Osteoblast (primary cell): ENCODE results near the gene C2. TPM values are rescaled to one million over a fixed set of nuclear protein-coding genes. Genes with fewer than 3 reads are reported as not detected.

Experiments
- DNase-seq: peaks from one replicate; pipeline ENCODE4 v3.0.0; 2011; ENCODE audit warnings: low spot score, mixed read lengths; ENCODE audit not compliant: insufficient read length; ENCODE audit errors: missing footprints
- H2AFZ ChIP-seq: 2 replicates; pipeline ENCODE4 v1.6.0; 2011; ENCODE audit warnings: mild to moderate bottlenecking, low read length
- H3K27ac ChIP-seq: 2 replicates; pipeline ENCODE4 v1.5.1; 2011; ENCODE audit warnings: mild to moderate bottlenecking, low read depth, low read length, moderate library complexity
- H3K27me3 ChIP-seq: 2 replicates; pipeline ENCODE4 v1.6.0; 2012; ENCODE audit warnings: mild to moderate bottlenecking, control low read depth, inconsistent platforms, low read length, moderate library complexity; ENCODE audit not compliant: insufficient read depth
- H3K36me3 ChIP-seq: 2 replicates; pipeline ENCODE4 v1.5.1; 2011; ENCODE audit warnings: mild to moderate bottlenecking, low read length, control low read depth, moderate library complexity; ENCODE audit not compliant: insufficient read depth
- H3K4me1 ChIP-seq: 2 replicates; pipeline ENCODE4 v1.5.1; 2011; ENCODE audit warnings: mild to moderate bottlenecking, low read length, control low read depth, moderate library complexity; ENCODE audit not compliant: insufficient read depth
- H3K4me2 ChIP-seq: 2 replicates; pipeline ENCODE4 v1.6.0; 2011; ENCODE audit warnings: mild to moderate bottlenecking, low read length; ENCODE audit not compliant: insufficient read depth
- H3K4me3 ChIP-seq: fragments of 200-600 bp; sonication (generic); 3 replicates; pipeline ENCODE4 v1.5.1; 2012; ENCODE audit warnings: mild to moderate bottlenecking, low read length, inconsistent platforms; ENCODE audit not compliant: insufficient read depth
- H3K79me2 ChIP-seq: 2 replicates; pipeline ENCODE4 v1.6.0; 2012; ENCODE audit warnings: mild to moderate bottlenecking, low read length, control low read depth, inconsistent platforms; ENCODE audit not compliant: insufficient read depth
- H3K9me3 ChIP-seq: 2 replicates; pipeline ENCODE4 v1.5.1; 2011; ENCODE audit warnings: low read depth, low read length, control low read depth
- H4K20me1 ChIP-seq: 2 replicates; pipeline ENCODE4 v1.6.0; 2012; ENCODE audit warnings: mild to moderate bottlenecking, low read length, control low read depth; ENCODE audit not compliant: insufficient read depth
- total RNA-seq: library from RNA; depleted of rRNA; stranded (reverse); fragments of >200 nt; gene quantifications from 2 replicates; pipeline ENCODE4 v1.2.3, GENCODE V29; 2012
- TF ChIP-seq, protein P1 (sequence below): IDR thresholded peaks from 2 replicates; pipeline ENCODE4 v1.5.1; 2011; ENCODE audit warnings: mild to moderate bottlenecking, low read depth, low read length, moderate library complexity; ENCODE audit errors: extremely low read depth

Gene C2
- total RNA-seq, 1 donor, result 12.7 TPM

GRCh38 chr6:31920811-31921210 lies 6.7 kb upstream of the C2 start:
- Histone ChIP-seq H3K4me3 (no peak overlapping the region), H3K4me1 (no peaks in the 10 kb centered on the region), H2AFZ (no peak overlapping the region), H3K27ac (no peak overlapping the region), H3K27me3 (no peaks in the 10 kb centered on the region), H4K20me1 (no peaks in the 10 kb centered on the region), H3K36me3 (no peaks in the 10 kb centered on the region), H3K9me3 (no peaks in the 10 kb centered on the region), H3K4me2 (no peak overlapping the region), H3K79me2 (no peaks in the 10 kb centered on the region)
- TF ChIP-seq, protein P1, sequence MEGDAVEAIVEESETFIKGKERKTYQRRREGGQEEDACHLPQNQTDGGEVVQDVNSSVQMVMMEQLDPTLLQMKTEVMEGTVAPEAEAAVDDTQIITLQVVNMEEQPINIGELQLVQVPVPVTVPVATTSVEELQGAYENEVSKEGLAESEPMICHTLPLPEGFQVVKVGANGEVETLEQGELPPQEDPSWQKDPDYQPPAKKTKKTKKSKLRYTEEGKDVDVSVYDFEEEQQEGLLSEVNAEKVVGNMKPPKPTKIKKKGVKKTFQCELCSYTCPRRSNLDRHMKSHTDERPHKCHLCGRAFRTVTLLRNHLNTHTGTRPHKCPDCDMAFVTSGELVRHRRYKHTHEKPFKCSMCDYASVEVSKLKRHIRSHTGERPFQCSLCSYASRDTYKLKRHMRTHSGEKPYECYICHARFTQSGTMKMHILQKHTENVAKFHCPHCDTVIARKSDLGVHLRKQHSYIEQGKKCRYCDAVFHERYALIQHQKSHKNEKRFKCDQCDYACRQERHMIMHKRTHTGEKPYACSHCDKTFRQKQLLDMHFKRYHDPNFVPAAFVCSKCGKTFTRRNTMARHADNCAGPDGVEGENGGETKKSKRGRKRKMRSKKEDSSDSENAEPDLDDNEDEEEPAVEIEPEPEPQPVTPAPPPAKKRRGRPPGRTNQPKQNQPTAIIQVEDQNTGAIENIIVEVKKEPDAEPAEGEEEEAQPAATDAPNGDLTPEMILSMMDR, result no peak
- DNase-seq, result no peak

DNA sequence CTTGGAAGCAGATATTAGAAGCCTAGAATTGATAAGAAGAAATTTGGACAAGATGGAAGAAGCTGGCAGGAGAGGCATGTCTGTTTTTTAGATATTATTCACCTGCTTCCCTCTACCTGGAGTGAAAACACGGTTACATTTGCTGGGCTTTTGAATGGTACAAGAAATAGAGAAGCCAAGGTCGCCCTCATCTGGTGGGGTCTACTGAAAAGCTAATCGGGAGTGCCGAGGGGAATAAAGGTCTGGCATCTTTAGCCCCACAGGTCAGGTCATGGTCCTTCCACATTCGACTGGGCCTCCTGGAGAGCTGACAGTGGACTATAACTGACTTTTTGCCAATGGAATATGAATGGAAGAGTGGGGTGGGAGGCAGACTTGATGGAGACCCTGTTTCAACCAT lies 4.6 kb upstream of the C2 start:
- no peaks in the 10 kb centered on the region for H3K36me3 ChIP-seq
- DNase-seq, result no peak
- no peak overlapping the region for H3K4me3 ChIP-seq
- TF ChIP-seq, protein P1, result peak; percentile 35
- no peak overlapping the region for H3K4me2 ChIP-seq
- H2AFZ ChIP-seq, result no peak overlapping the region
- no peaks in the 10 kb centered on the region for H4K20me1 ChIP-seq
- no peak overlapping the region for H3K27ac ChIP-seq
- no peaks in the 10 kb centered on the region for H3K9me3 ChIP-seq
- no peaks in the 10 kb centered on the region for H3K79me2 ChIP-seq
- H3K27me3 ChIP-seq, result no peaks in the 10 kb centered on the region
- H3K4me1 ChIP-seq, result no peaks in the 10 kb centered on the region

- H3K9me3 ChIP-seq, result no peaks in the 10 kb centered on the region
- no peaks in the 10 kb centered on the region for H3K36me3 ChIP-seq
- H2AFZ ChIP-seq, result peak overlapping the region; percentile 73
- no peaks in the 10 kb centered on the region for H4K20me1 ChIP-seq
- TF ChIP-seq, protein P1, result no peak
- no peak for DNase-seq
- peaks cover 1% of the 10 kb centered on the region for H3K27me3 ChIP-seq
- H3K79me2 ChIP-seq, result no peaks in the 10 kb centered on the region
- H3K27ac ChIP-seq, result no peak overlapping the region
- no peaks in the 10 kb centered on the region for H3K4me1 ChIP-seq
- H3K4me3 ChIP-seq, result peak overlapping the region; percentile 20
- H3K4me2 ChIP-seq, result peak overlapping the region; percentile 37
These were observed 550 bp downstream of the C2 start for GRCh38 chr6:31927863-31928671.

DNA sequence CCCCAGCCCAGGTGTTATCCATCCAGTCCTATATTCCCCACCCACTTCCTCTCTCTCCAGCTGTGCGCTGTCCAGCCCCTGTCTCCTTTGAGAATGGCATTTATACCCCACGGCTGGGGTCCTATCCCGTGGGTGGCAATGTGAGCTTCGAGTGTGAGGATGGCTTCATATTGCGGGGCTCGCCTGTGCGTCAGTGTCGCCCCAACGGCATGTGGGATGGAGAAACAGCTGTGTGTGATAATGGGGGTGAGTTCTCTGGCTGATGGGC lies 1.1 kb downstream of the C2 start:
- H4K20me1 ChIP-seq, result no peaks in the 10 kb centered on the region
- no peak for DNase-seq
- H3K4me1 ChIP-seq, result no peaks in the 10 kb centered on the region
- H3K4me2 ChIP-seq, result no peak overlapping the region
- H3K9me3 ChIP-seq, result no peaks in the 10 kb centered on the region
- peaks cover 7% of the 10 kb centered on the region for H3K27me3 ChIP-seq
- H3K27ac ChIP-seq, result no peak overlapping the region
- no peaks in the 10 kb centered on the region for H3K36me3 ChIP-seq
- no peak overlapping the region for H3K4me3 ChIP-seq
- TF ChIP-seq, protein P1, result no peak
- H2AFZ ChIP-seq, result no peak overlapping the region
- no peaks in the 10 kb centered on the region for H3K79me2 ChIP-seq
